Vagina (tissue), 2 donors: ENCODE measurements around the gene PTPRN2. TPM values are rescaled to one million over a fixed set of nuclear protein-coding genes. Genes with fewer than 3 reads are reported as not detected.
"Not testable (repeated sequence)": the region's sequence is repeated elsewhere in the genome, so short reads cannot be mapped to it uniquely, and the experiment has no call there.

Experiments
- DNase-seq, 2 donors: peaks; one replicate each; pipeline ENCODE4 v3.0.0-alpha.2; 2017; ENCODE audit errors: extremely low spot score in 2 of 2
- H3K27ac ChIP-seq: fragments of 200-600 bp; sonication (generic); one replicate; pipeline ENCODE4 v1.5.1; 2019
- H3K27me3 ChIP-seq: fragments of 200-600 bp; sonication (generic); one replicate; pipeline ENCODE4 v1.5.1; 2019
- H3K36me3 ChIP-seq, 2 donors: fragments of 200-600 bp; sonication (generic); one replicate each; pipeline ENCODE4 v1.5.1; 2017 to 2019
- H3K4me1 ChIP-seq: fragments of 200-600 bp; sonication (generic); one replicate; pipeline ENCODE4 v1.5.1; 2019
- H3K4me3 ChIP-seq, 2 donors: fragments of 200-600 bp; sonication (generic); 1 replicate in 1 of 2; 2 replicates in 1 of 2; pipeline ENCODE4 v1.5.1; 2016 to 2019
- H3K9me3 ChIP-seq: fragments of 200-600 bp; sonication (generic); one replicate; pipeline ENCODE4 v1.5.1; 2019
- CTCF ChIP-seq, 3 experiments: fragments of 450-650 bp in 2 of 3; fragments of 200-600 bp in 1 of 3; sonication (generic) in 1 of 3; IDR thresholded peaks; one replicate each; pipeline ENCODE4 v1.5.1; 2017 to 2019; ENCODE audit warnings: antibody characterized with exemption in 3 of 3, mild to moderate bottlenecking in 2 of 3, moderate library complexity in 2 of 3
- POLR2A ChIP-seq, 2 donors: fragments of 450-650 bp; IDR thresholded peaks; one replicate each; pipeline ENCODE4 v1.6.1; 2017; ENCODE audit warnings: antibody characterized with exemption in 2 of 2, mild to moderate bottlenecking in 2 of 2, moderate library complexity in 2 of 2
- POLR2AphosphoS5 ChIP-seq, 2 donors: sonication (generic); formaldehyde crosslinking; IDR thresholded peaks; one replicate each; pipeline ENCODE4 v1.9.0; 2017; ENCODE audit warnings: antibody characterized with exemption in 2 of 2, mild to moderate bottlenecking in 2 of 2, low read depth in 1 of 2; ENCODE audit not compliant: insufficient read depth in 1 of 2
- intact Hi-C: fragments of 100-400 bp; cut with DNase I; formaldehyde crosslinking; loops from one replicate; pipeline ENCODE4 v1.15.1; 2023
- total RNA-seq: library from RNA; depleted of rRNA; stranded (reverse); fragments of >200 nt; gene quantifications from one replicate; pipeline ENCODE4 v1.2.3, GENCODE V29; 2016

The PTPRN2 gene
- total RNA-seq, 1 donor from 2014 or later = 7.4 TPM

DNA sequence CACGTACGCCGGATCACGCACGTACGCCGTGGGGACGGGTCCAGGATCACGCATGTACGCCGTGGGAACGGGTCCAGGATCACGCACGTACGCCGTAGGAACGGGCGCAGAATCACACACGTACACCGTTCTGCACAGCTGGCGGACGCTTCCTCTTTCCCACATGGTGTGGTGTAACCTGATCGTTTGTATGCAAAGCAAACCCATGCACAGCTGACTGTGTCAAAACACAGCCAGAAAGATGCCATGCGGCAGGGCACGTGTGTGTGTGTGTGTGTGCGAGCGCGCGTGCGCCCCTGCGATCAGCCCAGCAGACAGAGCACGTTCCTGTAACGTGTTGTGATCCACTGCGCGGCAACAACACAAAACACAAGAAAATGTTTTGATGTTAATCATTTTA lies 677.2 kb downstream of the PTPRN2 start:
- TF ChIP-seq POLR2AphosphoS5 (IDR thresholded peaks at IDR 0.05; ENCODE audit: insufficient read depth in 1 of 2, low read depth in 1 of 2) (no peak), CTCF (IDR thresholded peaks at IDR 0.05) (no peak), POLR2A (IDR thresholded peaks at IDR 0.05) (no peak)
- intact Hi-C loops = no loop called here
- no peaks in the 10 kb centered on the region for H3K27me3 ChIP-seq
- H3K9me3 ChIP-seq = no peaks in the 10 kb centered on the region
- no peaks in the 10 kb centered on the region for H3K36me3 ChIP-seq
- peaks cover 6% of the 10 kb centered on the region for H3K4me1 ChIP-seq
- H3K27ac ChIP-seq = no peak overlapping the region
- DNase-seq = no peak
- no peak overlapping the region for H3K4me3 ChIP-seq

- H3K27ac ChIP-seq, H3K4me1 ChIP-seq, intact Hi-C loops, H3K36me3 ChIP-seq, H3K9me3 ChIP-seq, H3K27me3 ChIP-seq, H3K4me3 ChIP-seq, DNase-seq: not testable (repeated sequence)
These were observed 677.6 kb downstream of the PTPRN2 start for GRCh38 chr7:157910045-157910444.

- Histone ChIP-seq H3K36me3 (no peaks in the 10 kb centered on the region), H3K27ac (no peak overlapping the region), H3K27me3 (no peaks in the 10 kb centered on the region), H3K9me3 (no peaks in the 10 kb centered on the region), H3K4me1 (peaks cover 6% of the 10 kb centered on the region), H3K4me3 (no peak overlapping the region)
- no peak for TF ChIP-seq POLR2A (IDR thresholded peaks at IDR 0.05)
- no peak for TF ChIP-seq POLR2AphosphoS5 (IDR thresholded peaks at IDR 0.05; ENCODE audit: insufficient read depth in 1 of 2, low read depth in 1 of 2)
- TF ChIP-seq CTCF (IDR thresholded peaks at IDR 0.05) = no peak
- intact Hi-C loops = no loop called here
- no peak for DNase-seq
These were observed 678.3 kb downstream of the PTPRN2 start for GRCh38 chr7:157909370-157909769.

GRCh38 chr7:157908006-157908782 lies 679.4 kb downstream of the PTPRN2 start:
- DNase-seq = no peak
- intact Hi-C loops = no loop called here

DNA sequence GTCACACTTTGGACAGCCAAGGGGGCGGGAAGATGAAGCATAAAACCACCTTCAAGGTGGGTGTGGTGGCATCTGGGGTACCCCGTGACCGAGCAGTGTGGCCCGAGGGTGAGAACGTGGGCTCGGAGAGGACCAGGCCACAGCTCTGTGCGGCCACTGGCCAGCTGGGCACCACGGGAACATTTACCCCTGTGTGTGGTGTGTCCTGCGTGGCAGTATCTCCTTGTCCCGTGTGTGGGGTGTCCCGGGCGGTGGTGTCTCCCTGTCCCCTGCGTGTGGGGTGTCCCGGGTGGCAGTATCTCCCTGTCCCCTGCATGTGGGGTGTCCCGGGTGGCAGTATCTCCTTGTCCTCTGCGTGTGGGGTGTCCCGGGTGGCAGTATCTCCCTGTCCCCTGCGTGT lies 680.5 kb downstream of the PTPRN2 start:
- no peak overlapping the region for H3K27ac ChIP-seq
- no peak for DNase-seq
- intact Hi-C loops = no loop called here
- H3K4me1 ChIP-seq = peaks cover 6% of the 10 kb centered on the region
- H3K9me3 ChIP-seq = no peaks in the 10 kb centered on the region
- TF ChIP-seq CTCF (IDR thresholded peaks at IDR 0.05) (no peak), POLR2AphosphoS5 (IDR thresholded peaks at IDR 0.05; ENCODE audit: insufficient read depth in 1 of 2, low read depth in 1 of 2) (no peak), POLR2A (IDR thresholded peaks at IDR 0.05) (no peak)
- H3K27me3 ChIP-seq = no peaks in the 10 kb centered on the region
- H3K4me3 ChIP-seq = no peak overlapping the region
- no peaks in the 10 kb centered on the region for H3K36me3 ChIP-seq

More at GRCh38 chr7:157908006-157908782, 679.4 kb downstream of the PTPRN2 start:
- Histone ChIP-seq H3K9me3 (no peaks in the 10 kb centered on the region), H3K4me1 (peaks cover 6% of the 10 kb centered on the region), H3K4me3 (no peak overlapping the region), H3K27ac (no peak overlapping the region), H3K36me3 (no peaks in the 10 kb centered on the region), H3K27me3 (no peaks in the 10 kb centered on the region)
- no peak for TF ChIP-seq POLR2A (IDR thresholded peaks at IDR 0.05)
- TF ChIP-seq POLR2AphosphoS5 (IDR thresholded peaks at IDR 0.05; ENCODE audit: insufficient read depth in 1 of 2, low read depth in 1 of 2) = no peak
- TF ChIP-seq CTCF (IDR thresholded peaks at IDR 0.05) = no peak
